Activated B cell treated with CpG ODN at 0.5 μM for 24 hours (primary cell): Measurements from ENCODE around the gene PRDM16. TPM values are rescaled to one million over a fixed set of nuclear protein-coding genes. Genes with fewer than 3 reads are reported as not detected.

Experiments used
- ATAC-seq: fragments of 200-7000 bp; cut with Tn5 transposase; one replicate; pipeline ENCODE4 v1.10.0; 2021; ENCODE audit warnings: low read depth, mild to moderate bottlenecking, moderate library complexity
- CTCF ChIA-PET: fragments of 350-600 bp; sonication (Branson Sonifier 250); formaldehyde crosslinking; loops from one replicate; lab custom pipeline; 2021; ENCODE audit warnings: antibody characterized with exemption; lab: Charles Lee
- POLR2A ChIA-PET: fragments of 350-600 bp; sonication (Branson Sonifier 250); formaldehyde crosslinking; loops from one replicate; lab custom pipeline; 2021; ENCODE audit warnings: antibody characterized with exemption; lab: Charles Lee
- DNase-seq: peaks from one replicate; pipeline ENCODE4 v3.0.0; 2022
- H3K27ac Mint-ChIP-seq: one replicate; pipeline ENCODE4 v1.8.0; 2020; ENCODE audit warnings: mixed read lengths
- H3K27me3 Mint-ChIP-seq: one replicate; pipeline ENCODE4 v1.8.0; 2021; ENCODE audit warnings: mixed read lengths
- H3K36me3 Mint-ChIP-seq: one replicate; pipeline ENCODE4 v1.8.0; 2021; ENCODE audit warnings: low read depth, mixed read lengths
- H3K4me1 Mint-ChIP-seq: one replicate; pipeline ENCODE4 v1.8.0; 2021; ENCODE audit warnings: mixed read lengths
- H3K4me3 Mint-ChIP-seq: one replicate; pipeline ENCODE4 v1.8.0; 2020; ENCODE audit warnings: mild to moderate bottlenecking, mixed read lengths
- H3K9me3 Mint-ChIP-seq: one replicate; pipeline ENCODE4 v1.8.0; 2020; ENCODE audit warnings: mixed read lengths
- CTCF ChIP-seq: fragments of 200-600 bp; IDR thresholded peaks from one replicate; pipeline ENCODE4 v1.8.0; 2022; ENCODE audit warnings: antibody characterized with exemption, mild to moderate bottlenecking
- intact Hi-C: fragments of 100-400 bp; cut with micrococcal nuclease; formaldehyde crosslinking; loops from one replicate; pipeline ENCODE4 v1.15.1; 2024
- total RNA-seq: library from RNA; stranded (reverse); gene quantifications from 2 replicates; pipeline ENCODE4 v1.2.3, GENCODE V29; 2022

The PRDM16 gene
- total RNA-seq, 1 donor from 2014 or later, result not detected

- intact Hi-C loops, result no loop called here
- ChIA-PET CTCF (no interaction called here), POLR2A (no interaction called here)
- no peak overlapping the region for H3K4me3 Mint-ChIP-seq
- H3K27ac Mint-ChIP-seq, result no peak overlapping the region
- no peaks in the 10 kb centered on the region for H3K36me3 Mint-ChIP-seq
- TF ChIP-seq CTCF, result no peak
- no peaks in the 10 kb centered on the region for H3K27me3 Mint-ChIP-seq
- DNase-seq, result no peak
- no peak for ATAC-seq
- no peaks in the 10 kb centered on the region for H3K4me1 Mint-ChIP-seq
- H3K9me3 Mint-ChIP-seq, result no peaks in the 10 kb centered on the region
These were observed 341.3 kb downstream of the PRDM16 start for GRCh38 chr1:3410142-3410925.

- Mint-ChIP-seq H3K9me3 (no peaks in the 10 kb centered on the region), H3K36me3 (no peaks in the 10 kb centered on the region), H3K4me3 (no peak overlapping the region), H3K4me1 (no peaks in the 10 kb centered on the region), H3K27ac (no peak overlapping the region), H3K27me3 (no peaks in the 10 kb centered on the region)
- ChIA-PET CTCF (no interaction called here), POLR2A (no interaction called here)
- TF ChIP-seq CTCF, result no peak
- ATAC-seq (no peak), DNase-seq (no peak)
- intact Hi-C loops, result no loop called here
These were observed 342.8 kb downstream of the PRDM16 start for GRCh38 chr1:3411806-3412205.

- H3K4me3 Mint-ChIP-seq, result no peak overlapping the region
- no peaks in the 10 kb centered on the region for H3K27me3 Mint-ChIP-seq
- ChIA-PET POLR2A (no interaction called here), CTCF (no interaction called here)
- no peaks in the 10 kb centered on the region for H3K36me3 Mint-ChIP-seq
- no peak overlapping the region for H3K27ac Mint-ChIP-seq
- intact Hi-C loops, result no loop called here
- H3K9me3 Mint-ChIP-seq, result peaks cover 4% of the 10 kb centered on the region
- DNase-seq (no peak), ATAC-seq (no peak)
- no peaks in the 10 kb centered on the region for H3K4me1 Mint-ChIP-seq
- TF ChIP-seq CTCF, result no peak
These were observed 343.4 kb downstream of the PRDM16 start for GRCh38 chr1:3412376-3412775.

GRCh38 chr1:3413975-3414710, 345.1 kb downstream of the PRDM16 start:
- ATAC-seq, result no peak
- Mint-ChIP-seq H3K4me3 (no peak overlapping the region), H3K9me3 (peaks cover 4% of the 10 kb centered on the region), H3K4me1 (no peaks in the 10 kb centered on the region), H3K27me3 (no peaks in the 10 kb centered on the region), H3K27ac (no peak overlapping the region), H3K36me3 (no peaks in the 10 kb centered on the region)
- ChIA-PET POLR2A (no interaction called here), CTCF (no interaction called here)
- intact Hi-C loops, result no loop called here
- DNase-seq, result no peak
- no peak for TF ChIP-seq CTCF

GRCh38 chr1:3415260-3416090, 346.5 kb downstream of the PRDM16 start:
- ChIA-PET POLR2A (no interaction called here), CTCF (no interaction called here)
- Mint-ChIP-seq H3K4me3 (no peak overlapping the region), H3K27me3 (peaks cover 3% of the 10 kb centered on the region), H3K27ac (no peak overlapping the region), H3K9me3 (peaks cover 4% of the 10 kb centered on the region), H3K4me1 (no peaks in the 10 kb centered on the region), H3K36me3 (no peaks in the 10 kb centered on the region)
- TF ChIP-seq CTCF, result no peak
- DNase-seq (no peak), ATAC-seq (no peak)
- intact Hi-C loops, result no loop called here
